HT-29 (cell line): ENCODE data around the gene RASEF. TPM values are rescaled to one million over a fixed set of nuclear protein-coding genes. Genes with fewer than 3 reads are reported as not detected.

ENCODE experiments used
- DNase-seq: peaks from one replicate; pipeline ENCODE4 v3.0.0-alpha.2; 2015; ENCODE audit warnings: low spot score
- total RNA-seq: library from RNA; depleted of rRNA; stranded (reverse); fragments of >200 nt; shearing (Covaris generic); gene quantifications from 2 replicates; pipeline ENCODE4 v1.2.3, GENCODE V29; 2014

Gene RASEF
- total RNA-seq, 1 experiment from 2014 or later, result 61.9 TPM

GRCh38 chr9:83056911-83057310 lies 6.0 kb downstream of the RASEF start:
- DNase-seq, result no peak

GRCh38 chr9:83056174-83056573 lies 6.8 kb downstream of the RASEF start:
- DNase-seq, result peak; percentile 52

GRCh38 chr9:83047839-83048775 lies 14.8 kb downstream of the RASEF start:
- peak; percentile 63 for DNase-seq

GRCh38 chr9:83043597-83043996 lies 19.3 kb downstream of the RASEF start:
- DNase-seq, result no peak

GRCh38 chr9:83041771-83042170 lies 21.2 kb downstream of the RASEF start:
- peak; percentile 51 for DNase-seq

- DNase-seq, result no peak
Observed at GRCh38 chr9:83039303-83039702, 23.6 kb downstream of the RASEF start.

GRCh38 chr9:83036043-83036442 lies 26.9 kb downstream of the RASEF start:
- DNase-seq, result no peak

GRCh38 chr9:83035143-83035542 lies 27.8 kb downstream of the RASEF start:
- no peak for DNase-seq

GRCh38 chr9:83034587-83034986 lies 28.4 kb downstream of the RASEF start:
- DNase-seq, result no peak

- DNase-seq, result no peak
Observed at GRCh38 chr9:83034026-83034425, 28.9 kb downstream of the RASEF start.

- DNase-seq, result no peak
Observed at GRCh38 chr9:83032065-83032625, 30.8 kb downstream of the RASEF start.

- no peak for DNase-seq
Observed at GRCh38 chr9:83030391-83031107, 32.4 kb downstream of the RASEF start.

GRCh38 chr9:83029531-83030137 lies 33.3 kb downstream of the RASEF start:
- DNase-seq, result no peak

GRCh38 chr9:83027153-83027891 lies 35.6 kb downstream of the RASEF start:
- DNase-seq, result peak; percentile 79

GRCh38 chr9:83024506-83025125 lies 38.3 kb downstream of the RASEF start:
- no peak for DNase-seq

GRCh38 chr9:83023151-83023550 lies 39.8 kb downstream of the RASEF start:
- DNase-seq, result no peak

- no peak for DNase-seq
Observed at GRCh38 chr9:83020864-83021263, 42.1 kb downstream of the RASEF start.

- DNase-seq, result no peak
Observed at GRCh38 chr9:83020327-83020726, 42.6 kb downstream of the RASEF start.

GRCh38 chr9:83019246-83019645 lies 43.7 kb downstream of the RASEF start:
- no peak for DNase-seq

- no peak for DNase-seq
Observed at GRCh38 chr9:83015897-83016296, 47.0 kb downstream of the RASEF start.
